ENCODE data around the gene CBLB.
"Not testable (repeated sequence)": the region's sequence is repeated elsewhere in the genome, so short reads cannot be mapped to it uniquely, and the experiment has no call there.

CBLB gene

GRCh38 chr3:105765308-105765639, 103.5 kb downstream of the CBLB start:
- DNase-seq (ENCODE audit: insufficient read length, low spot score): no peak
- no peak for FAIRE-seq
- no peak for TF ChIP-seq POLR2A (IDR thresholded peaks at IDR 0.05; ENCODE audit: low read depth, low read length)

- FAIRE-seq (no peak), DNase-seq (ENCODE audit: insufficient read length, low spot score) (no peak)
- TF ChIP-seq POLR2A (IDR thresholded peaks at IDR 0.05; ENCODE audit: low read depth, low read length): no peak
Measured at GRCh38 chr3:105764378-105765307, 104.2 kb downstream of the CBLB start.

- no peak for FAIRE-seq
- no peak for TF ChIP-seq POLR2A (IDR thresholded peaks at IDR 0.05; ENCODE audit: low read depth, low read length)
- no peak for DNase-seq (ENCODE audit: insufficient read length, low spot score)
Measured at GRCh38 chr3:105763659-105764036, 105.2 kb downstream of the CBLB start.

GRCh38 chr3:105762749-105763658, 105.8 kb downstream of the CBLB start:
- FAIRE-seq (no peak), DNase-seq (ENCODE audit: insufficient read length, low spot score) (no peak)
- TF ChIP-seq POLR2A (IDR thresholded peaks at IDR 0.05; ENCODE audit: low read depth, low read length): no peak

GRCh38 chr3:105762214-105762613, 106.6 kb downstream of the CBLB start:
- not testable (repeated sequence) for FAIRE-seq; DNase-seq (ENCODE audit: insufficient read length, low spot score)

- no peak for TF ChIP-seq POLR2A (IDR thresholded peaks at IDR 0.05; ENCODE audit: low read depth, low read length)
- no peak for FAIRE-seq
- no peak for DNase-seq (ENCODE audit: insufficient read length, low spot score)
Measured at GRCh38 chr3:105759442-105760078, 109.3 kb downstream of the CBLB start.

- no peak for DNase-seq (ENCODE audit: insufficient read length, low spot score)
- no peak for TF ChIP-seq POLR2A (IDR thresholded peaks at IDR 0.05; ENCODE audit: low read depth, low read length)
Measured at GRCh38 chr3:105758451-105758850, 110.4 kb downstream of the CBLB start.

GRCh38 chr3:105755121-105755886, 113.5 kb downstream of the CBLB start:
- no peak for TF ChIP-seq POLR2A (IDR thresholded peaks at IDR 0.05; ENCODE audit: low read depth, low read length)
- no peak for FAIRE-seq
- no peak for DNase-seq (ENCODE audit: insufficient read length, low spot score)

More at GRCh38 chr3:105758451-105758850, 110.4 kb downstream of the CBLB start:
- no peak for FAIRE-seq

GRCh38 chr3:105752791-105753415, 115.9 kb downstream of the CBLB start:
- FAIRE-seq (peak; percentile 36), DNase-seq (ENCODE audit: insufficient read length, low spot score) (no peak)
- TF ChIP-seq POLR2A (IDR thresholded peaks at IDR 0.05; ENCODE audit: low read depth, low read length): no peak

- DNase-seq (ENCODE audit: insufficient read length, low spot score) (no peak), FAIRE-seq (no peak)
- no peak for TF ChIP-seq POLR2A (IDR thresholded peaks at IDR 0.05; ENCODE audit: low read depth, low read length)
Measured at GRCh38 chr3:105747696-105748095, 121.1 kb downstream of the CBLB start.

- no peak for TF ChIP-seq POLR2A (IDR thresholded peaks at IDR 0.05; ENCODE audit: low read depth, low read length)
- peak; percentile 70 for FAIRE-seq
- DNase-seq (ENCODE audit: insufficient read length, low spot score): no peak
Measured at GRCh38 chr3:105747060-105747541, 121.7 kb downstream of the CBLB start.

GRCh38 chr3:105746231-105746996, 122.4 kb downstream of the CBLB start:
- DNase-seq (ENCODE audit: insufficient read length, low spot score) (no peak), FAIRE-seq (peak; percentile 45)
- TF ChIP-seq POLR2A (IDR thresholded peaks at IDR 0.05; ENCODE audit: low read depth, low read length): no peak

Measured in H54 (cell line).